Activated effector memory CD4-positive, alpha-beta T cell treated with Interleukin-2 at 50 U/mL for 16 hours (primary cell): ENCODE data around the gene AKT1.

Source experiments
- DNase-seq: peaks from one replicate; pipeline ENCODE4 v3.0.0-alpha.2; 2020

Gene AKT1

GRCh38 chr14:104784846-104785707, 10.5 kb downstream of the AKT1 start:
- DNase-seq, result no peak

- no peak for DNase-seq
Measured at GRCh38 chr14:104784218-104784568, 11.4 kb downstream of the AKT1 start.

GRCh38 chr14:104783484-104784217, 11.9 kb downstream of the AKT1 start:
- DNase-seq, result no peak

- DNase-seq, result no peak
Measured at GRCh38 chr14:104782808-104783139, 12.8 kb downstream of the AKT1 start.

GRCh38 chr14:104782086-104782807, 13.3 kb downstream of the AKT1 start:
- DNase-seq, result no peak

GRCh38 chr14:104781271-104782077, 14.1 kb downstream of the AKT1 start:
- DNase-seq, result no peak

GRCh38 chr14:104780513-104781030, 15.0 kb downstream of the AKT1 start:
- DNase-seq, result no peak

GRCh38 chr14:104779776-104780512, 15.6 kb downstream of the AKT1 start:
- DNase-seq, result no peak

- DNase-seq, result no peak
Measured at GRCh38 chr14:104778694-104779331, 16.7 kb downstream of the AKT1 start.

GRCh38 chr14:104777808-104778249, 17.7 kb downstream of the AKT1 start:
- DNase-seq, result no peak

GRCh38 chr14:104776961-104777807, 18.4 kb downstream of the AKT1 start:
- DNase-seq, result no peak

- DNase-seq, result no peak
Measured at GRCh38 chr14:104776481-104776880, 19.1 kb downstream of the AKT1 start.

- no peak for DNase-seq
Measured at GRCh38 chr14:104775073-104775489, 20.5 kb downstream of the AKT1 start.

GRCh38 chr14:104774453-104775072, 21.0 kb downstream of the AKT1 start:
- DNase-seq, result no peak

GRCh38 chr14:104773505-104774452, 21.8 kb downstream of the AKT1 start:
- DNase-seq, result no peak

- DNase-seq, result no peak
Measured at GRCh38 chr14:104772707-104773504, 22.6 kb downstream of the AKT1 start.

- DNase-seq, result no peak
Measured at GRCh38 chr14:104771918-104772706, 23.4 kb downstream of the AKT1 start.
